GM18867 (cell line): ENCODE measurements around the gene CC2D2B.
"Not testable (repeated sequence)": the region's sequence is repeated elsewhere in the genome, so short reads cannot be mapped to it uniquely, and the experiment has no call there.

Source experiments
- ATAC-seq: cut with Tn5 transposase; IDR thresholded peaks from one replicate; pipeline ENCODE4 v1.9.1; 2021; ENCODE audit warnings: mild to moderate bottlenecking, moderate library complexity; ENCODE audit not compliant: unreplicated experiment

CC2D2B gene

GRCh38 chr10:96017191-96017687 is 109.5 kb downstream of the CC2D2B start:
- no peak for ATAC-seq

- ATAC-seq, result no peak
These were observed 113.6 kb downstream of the CC2D2B start for GRCh38 chr10:96021332-96021731.

GRCh38 chr10:96022739-96023138 is 115.0 kb downstream of the CC2D2B start:
- ATAC-seq, result no peak

GRCh38 chr10:96023168-96023567 is 115.4 kb downstream of the CC2D2B start:
- ATAC-seq, result no peak

- peak; percentile 73 for ATAC-seq
These were observed 117.8 kb downstream of the CC2D2B start for GRCh38 chr10:96025566-96025965.

- no peak for ATAC-seq
These were observed 126.8 kb downstream of the CC2D2B start for GRCh38 chr10:96034625-96035024.

- ATAC-seq, result no peak
These were observed 131.0 kb downstream of the CC2D2B start for GRCh38 chr10:96038476-96039387.

- no peak for ATAC-seq
These were observed 133.4 kb downstream of the CC2D2B start for GRCh38 chr10:96041146-96041545.

GRCh38 chr10:96043033-96043892 is 135.5 kb downstream of the CC2D2B start, which contains the start of gene CCNJ:
Gene CCNJ (plus strand): TSS chr10:96043583. CDS start chr10:96044394, 811 bp downstream.
- peak; percentile 87 for ATAC-seq

GRCh38 chr10:96043893-96044715 is 136.3 kb downstream of the CC2D2B start:
- ATAC-seq, result peak; percentile 36

GRCh38 chr10:96044736-96045135 is 137.0 kb downstream of the CC2D2B start:
- ATAC-seq, result no peak

- ATAC-seq, result no peak
These were observed 138.8 kb downstream of the CC2D2B start for GRCh38 chr10:96046546-96046945.

- ATAC-seq, result no peak
These were observed 139.4 kb downstream of the CC2D2B start for GRCh38 chr10:96047004-96047649.

GRCh38 chr10:96047925-96048324 is 140.2 kb downstream of the CC2D2B start:
- not testable (repeated sequence) for ATAC-seq

GRCh38 chr10:96049340-96049739 is 141.6 kb downstream of the CC2D2B start:
- no peak for ATAC-seq

- ATAC-seq, result no peak
These were observed 146.2 kb downstream of the CC2D2B start for GRCh38 chr10:96053985-96054384.

- ATAC-seq, result no peak
These were observed 149.0 kb downstream of the CC2D2B start for GRCh38 chr10:96056787-96057186.

GRCh38 chr10:96061232-96061631 is 153.5 kb downstream of the CC2D2B start:
- no peak for ATAC-seq

GRCh38 chr10:96072674-96073073 is 164.9 kb downstream of the CC2D2B start:
- ATAC-seq, result no peak

- ATAC-seq, result no peak
These were observed 165.9 kb downstream of the CC2D2B start for GRCh38 chr10:96073722-96074121.
